OCI-LY3 (cell line): ENCODE measurements around the gene C8A.

Experiments used
- H2AFZ ChIP-seq: fragments of 200-600, 300-600 bp; shearing (Covaris generic); 2 replicates; pipeline ENCODE4 v1.6.0; 2014; ENCODE audit warnings: antibody characterized with exemption, low read depth, low read length
- H3K27ac ChIP-seq: fragments of 200-600, 300-600 bp; sonication (generic); 2 replicates; pipeline ENCODE4 v1.5.1; 2014; ENCODE audit warnings: mild to moderate bottlenecking, low read length, moderate library complexity, mixed read lengths
- H3K27me3 ChIP-seq: fragments of 200-600, 300-600 bp; sonication (generic); 2 replicates; pipeline ENCODE4 v1.6.1; 2014; ENCODE audit warnings: low read depth, low read length, mixed read lengths
- H3K36me3 ChIP-seq: fragments of 200-600, 300-600 bp; sonication (generic); replicated peaks from 2 replicates; pipeline ENCODE3; 2014; ENCODE audit warnings: low read depth, low read length, mixed read lengths
- H3K4me1 ChIP-seq: fragments of 300-600, 200-600 bp; sonication (generic); 2 replicates; pipeline ENCODE4 v1.6.1; 2014; ENCODE audit warnings: low read length, mixed read lengths
- H3K4me2 ChIP-seq: fragments of 200-600, 300-600 bp; sonication (generic); 2 replicates; pipeline ENCODE4 v1.6.1; 2014; ENCODE audit warnings: low read length, mixed read lengths
- H3K4me3 ChIP-seq: fragments of 300-600, 200-600 bp; sonication (generic); 2 replicates; pipeline ENCODE4 v1.5.1; 2014; ENCODE audit warnings: antibody characterized with exemption, mild to moderate bottlenecking, low read length, moderate library complexity
- H3K79me2 ChIP-seq: fragments of 300-600, 200-600 bp; shearing (Covaris generic); 2 replicates; pipeline ENCODE4 v1.6.1; 2014; ENCODE audit warnings: mild to moderate bottlenecking, low read length, mixed read lengths
- H3K9ac ChIP-seq: fragments of 300-600, 200-600 bp; shearing (Covaris generic); 2 replicates; pipeline ENCODE4 v1.6.0; 2014; ENCODE audit warnings: mild to moderate bottlenecking, low read length, moderate library complexity
- H3K9me3 ChIP-seq: fragments of 200-600, 300-600 bp; shearing (Covaris generic); 2 replicates; pipeline ENCODE4 v1.6.1; 2014; ENCODE audit warnings: low read length, mixed read lengths; ENCODE audit not compliant: insufficient read depth
- H4K20me1 ChIP-seq: fragments of 200-600, 300-600 bp; sonication (generic); 2 replicates; pipeline ENCODE4 v1.6.1; 2016; ENCODE audit warnings: low read length, mixed read lengths; ENCODE audit not compliant: insufficient read depth
- CTCF ChIP-seq: fragments of 200-600, 300-600 bp; sonication (generic); IDR thresholded peaks from 2 replicates; pipeline ENCODE4 v1.5.1; 2014; ENCODE audit warnings: antibody characterized with exemption, low read length, low read depth
- EZH2phosphoT487 ChIP-seq: fragments of 200-600 bp; shearing (Covaris generic); IDR thresholded peaks from 2 replicates; pipeline ENCODE4 v1.6.1; 2018; ENCODE audit warnings: antibody characterized with exemption, mixed run types, low read depth

Gene C8A

GRCh38 chr1:56859287-56859686 lies 4.7 kb downstream of the C8A start:
- H3K79me2 ChIP-seq: no peaks in the 10 kb centered on the region
- H3K9me3 ChIP-seq: no peaks in the 10 kb centered on the region
- no peaks in the 10 kb centered on the region for H3K27me3 ChIP-seq
- H3K27ac ChIP-seq: no peak overlapping the region
- no peaks in the 10 kb centered on the region for H3K36me3 ChIP-seq
- no peak overlapping the region for H3K4me2 ChIP-seq
- no peak overlapping the region for H3K4me3 ChIP-seq
- TF ChIP-seq CTCF: no peak
- no peak for TF ChIP-seq EZH2phosphoT487
- no peak overlapping the region for H2AFZ ChIP-seq
- H3K4me1 ChIP-seq: no peaks in the 10 kb centered on the region
- no peak overlapping the region for H3K9ac ChIP-seq
- no peaks in the 10 kb centered on the region for H4K20me1 ChIP-seq

GRCh38 chr1:56863265-56863992 lies 8.8 kb downstream of the C8A start:
- TF ChIP-seq EZH2phosphoT487 (no peak), CTCF (no peak)
- no peak overlapping the region for H3K27ac ChIP-seq
- H3K79me2 ChIP-seq: no peaks in the 10 kb centered on the region
- no peaks in the 10 kb centered on the region for H3K36me3 ChIP-seq
- no peaks in the 10 kb centered on the region for H3K27me3 ChIP-seq
- H4K20me1 ChIP-seq: no peaks in the 10 kb centered on the region
- no peak overlapping the region for H3K4me3 ChIP-seq
- no peak overlapping the region for H2AFZ ChIP-seq
- H3K9ac ChIP-seq: no peak overlapping the region
- no peaks in the 10 kb centered on the region for H3K4me1 ChIP-seq
- H3K9me3 ChIP-seq: no peaks in the 10 kb centered on the region
- H3K4me2 ChIP-seq: no peak overlapping the region

GRCh38 chr1:56864430-56864829 lies 9.8 kb downstream of the C8A start:
- no peak overlapping the region for H3K4me2 ChIP-seq
- no peaks in the 10 kb centered on the region for H3K9me3 ChIP-seq
- no peak overlapping the region for H3K4me3 ChIP-seq
- no peak overlapping the region for H3K27ac ChIP-seq
- no peaks in the 10 kb centered on the region for H3K36me3 ChIP-seq
- H3K79me2 ChIP-seq: no peaks in the 10 kb centered on the region
- no peaks in the 10 kb centered on the region for H3K27me3 ChIP-seq
- no peaks in the 10 kb centered on the region for H4K20me1 ChIP-seq
- no peaks in the 10 kb centered on the region for H3K4me1 ChIP-seq
- H3K9ac ChIP-seq: no peak overlapping the region
- TF ChIP-seq EZH2phosphoT487: no peak
- no peak for TF ChIP-seq CTCF
- no peak overlapping the region for H2AFZ ChIP-seq

- H3K27me3 ChIP-seq: no peaks in the 10 kb centered on the region
- H3K79me2 ChIP-seq: no peaks in the 10 kb centered on the region
- no peaks in the 10 kb centered on the region for H3K9me3 ChIP-seq
- no peak overlapping the region for H3K4me2 ChIP-seq
- no peak for TF ChIP-seq CTCF
- TF ChIP-seq EZH2phosphoT487: no peak
- H3K4me3 ChIP-seq: no peak overlapping the region
- no peak overlapping the region for H3K27ac ChIP-seq
- no peaks in the 10 kb centered on the region for H3K4me1 ChIP-seq
- no peak overlapping the region for H2AFZ ChIP-seq
- H4K20me1 ChIP-seq: no peaks in the 10 kb centered on the region
- no peak overlapping the region for H3K9ac ChIP-seq
- no peaks in the 10 kb centered on the region for H3K36me3 ChIP-seq
Measured at GRCh38 chr1:56866656-56867055, 12.1 kb downstream of the C8A start.
